Measurements from ENCODE around the gene TMLHE.
A peak's percentile ranks its signal among the peaks of the same experiment; 100 is the strongest.
"Not testable (repeated sequence)": the region's sequence is repeated elsewhere in the genome, so short reads cannot be mapped to it uniquely, and the experiment has no call there.

TMLHE gene

GRCh38 chrX:155612312-155613224 lies at the start of gene TMLHE, which contains the start of gene SPRY3:
TSS of gene TMLHE (minus strand) at chrX:155612952. CDS start at chrX:155545276, 67,676 bp downstream.
TSS of gene SPRY3 (plus strand) at chrX:155612586.
- DNase-seq (ENCODE audit: low read depth in 2 of 2), result peak; percentile 50 to 52

- no peak for DNase-seq (ENCODE audit: low read depth in 2 of 2)
Measured at GRCh38 chrX:155662282-155662681, 49.5 kb upstream of the TMLHE start.

- DNase-seq (ENCODE audit: low read depth in 2 of 2), result no peak
Measured at GRCh38 chrX:155645180-155645579, 32.4 kb upstream of the TMLHE start.

GRCh38 chrX:155643240-155643639 lies 30.5 kb upstream of the TMLHE start:
- DNase-seq (ENCODE audit: low read depth in 2 of 2), result no peak

GRCh38 chrX:155641371-155641770 lies 28.6 kb upstream of the TMLHE start:
- DNase-seq (ENCODE audit: low read depth in 2 of 2), result not testable (repeated sequence)

- DNase-seq (ENCODE audit: low read depth in 2 of 2), result no peak
Measured at GRCh38 chrX:155637714-155638113, 25.0 kb upstream of the TMLHE start.

- DNase-seq (ENCODE audit: low read depth in 2 of 2), result not testable (repeated sequence)
Measured at GRCh38 chrX:155635019-155635418, 22.3 kb upstream of the TMLHE start.

- no peak for DNase-seq (ENCODE audit: low read depth in 2 of 2)
Measured at GRCh38 chrX:155632431-155633100, 19.8 kb upstream of the TMLHE start.

- not testable (repeated sequence) for DNase-seq (ENCODE audit: low read depth in 2 of 2)
Measured at GRCh38 chrX:155620110-155620509, 7.4 kb upstream of the TMLHE start.

- no peak for DNase-seq (ENCODE audit: low read depth in 2 of 2)
Measured at GRCh38 chrX:155615938-155616337, 3.2 kb upstream of the TMLHE start.

GRCh38 chrX:155613927-155614559 lies 1.3 kb upstream of the TMLHE start:
- no peak for DNase-seq (ENCODE audit: low read depth in 2 of 2)

GRCh38 chrX:155611302-155611701 lies 1.4 kb downstream of the TMLHE start:
- DNase-seq (ENCODE audit: low read depth in 2 of 2), result no peak

- DNase-seq (ENCODE audit: low read depth in 2 of 2), result no peak
Measured at GRCh38 chrX:155592981-155593380, 19.8 kb downstream of the TMLHE start.

- DNase-seq (ENCODE audit: low read depth in 2 of 2), result no peak
Measured at GRCh38 chrX:155592331-155592730, 20.4 kb downstream of the TMLHE start.

GRCh38 chrX:155577682-155578081 lies 35.1 kb downstream of the TMLHE start:
- DNase-seq (ENCODE audit: low read depth in 2 of 2), result no peak

GRCh38 chrX:155563099-155563498 lies 49.7 kb downstream of the TMLHE start:
- no peak for DNase-seq (ENCODE audit: low read depth in 2 of 2)

- DNase-seq (ENCODE audit: low read depth in 2 of 2), result no peak
Measured at GRCh38 chrX:155544881-155545280, 67.9 kb downstream of the TMLHE start.

GRCh38 chrX:155535866-155536265 lies 76.9 kb downstream of the TMLHE start:
- DNase-seq (ENCODE audit: low read depth in 2 of 2), result no peak

- no peak for DNase-seq (ENCODE audit: low read depth in 2 of 2)
Measured at GRCh38 chrX:155534800-155535199, 78.0 kb downstream of the TMLHE start.

GRCh38 chrX:155527023-155527422 lies 85.7 kb downstream of the TMLHE start:
- not testable (repeated sequence) for DNase-seq (ENCODE audit: low read depth in 2 of 2)

- no peak for DNase-seq (ENCODE audit: low read depth in 2 of 2)
Measured at GRCh38 chrX:155514225-155514624, 98.5 kb downstream of the TMLHE start.

- DNase-seq (ENCODE audit: low read depth in 2 of 2), result no peak
Measured at GRCh38 chrX:155505296-155505695, 107.5 kb downstream of the TMLHE start.
